SJCRH30 (cell line): ENCODE measurements around the gene MIGA1. TPM values are rescaled to one million over a fixed set of nuclear protein-coding genes. Genes with fewer than 3 reads are reported as not detected.
"Not testable (repeated sequence)": the region's sequence is repeated elsewhere in the genome, so short reads cannot be mapped to it uniquely, and the experiment has no call there.

ENCODE experiments used
- DNase-seq, 2 experiments: peaks; one replicate each; pipeline ENCODE4 v3.0.0-alpha.2; 2015 to 2020
- H3K27ac ChIP-seq: fragments of 250-450 bp; sonication (Bioruptor Pico); 2 replicates; pipeline ENCODE4 v1.5.1; 2020; ENCODE audit warnings: mild to moderate bottlenecking, moderate library complexity
- H3K27me3 ChIP-seq: fragments of 250-450 bp; sonication (Bioruptor Pico); 2 replicates; pipeline ENCODE4 v1.5.1; 2020; ENCODE audit warnings: mild to moderate bottlenecking, moderate library complexity
- H3K36me3 ChIP-seq: fragments of 250-450 bp; sonication (Bioruptor Pico); 2 replicates; pipeline ENCODE4 v1.5.1; 2020; ENCODE audit warnings: mild to moderate bottlenecking, moderate library complexity
- H3K4me1 ChIP-seq: fragments of 250-450 bp; sonication (Bioruptor Pico); 2 replicates; pipeline ENCODE4 v1.5.1; 2020; ENCODE audit warnings: mild to moderate bottlenecking, moderate library complexity
- H3K4me3 ChIP-seq: fragments of 250-450 bp; sonication (Bioruptor Pico); 2 replicates; pipeline ENCODE4 v1.5.1; 2020; ENCODE audit warnings: mild to moderate bottlenecking, moderate library complexity
- H3K9me3 ChIP-seq: fragments of 250-450 bp; sonication (Bioruptor Pico); replicated peaks from 2 replicates; pipeline ENCODE4 v1.5.1; 2020; ENCODE audit warnings: mild to moderate bottlenecking, moderate library complexity
- total RNA-seq: library from RNA; depleted of rRNA; stranded (reverse); fragments of >200 nt; shearing (Covaris generic); gene quantifications from 2 replicates; pipeline ENCODE4 v1.2.3, GENCODE V29; 2014

MIGA1 gene
- total RNA-seq, 1 experiment from 2014 or later, result 8.8 TPM

- Histone ChIP-seq H3K27ac (no peak overlapping the region), H3K27me3 (no peaks in the 10 kb centered on the region), H3K4me1 (peaks cover 11% of the 10 kb centered on the region; the same call in 1 of the 2 replicates), H3K36me3 (peaks cover 13% of the 10 kb centered on the region), H3K4me3 (no peak overlapping the region), H3K9me3 (no peaks in the 10 kb centered on the region)
- DNase-seq, result no peak
Measured at GRCh38 chr1:77891200-77891599, 111.8 kb downstream of the MIGA1 start.

GRCh38 chr1:77899647-77900320, 120.3 kb downstream of the MIGA1 start:
- Histone ChIP-seq H3K27ac (no peak overlapping the region), H3K4me1 (no peaks in the 10 kb centered on the region), H3K9me3 (0 out of 2 replicates have a peak, but pooled peaks cover 4% of the 10 kb centered on the region), H3K27me3 (no peaks in the 10 kb centered on the region), H3K4me3 (no peak overlapping the region), H3K36me3 (peaks cover 6% of the 10 kb centered on the region; the same call in 1 of the 2 replicates)
- DNase-seq, result no peak

GRCh38 chr1:77900687-77901293, 121.3 kb downstream of the MIGA1 start:
- 0 out of 2 replicates have a peak, but pooled peaks cover 4% of the 10 kb centered on the region for H3K9me3 ChIP-seq
- H3K36me3 ChIP-seq, result no peaks in the 10 kb centered on the region
- no peaks in the 10 kb centered on the region for H3K27me3 ChIP-seq
- H3K4me3 ChIP-seq, result no peak overlapping the region
- no peaks in the 10 kb centered on the region for H3K4me1 ChIP-seq
- DNase-seq, result peak; percentile 14 to 57
- no peak overlapping the region for H3K27ac ChIP-seq

- H3K4me3 ChIP-seq, result no peak overlapping the region
- H3K36me3 ChIP-seq, result peaks cover 12% of the 10 kb centered on the region
- H3K9me3 ChIP-seq, result no peaks in the 10 kb centered on the region
- no peaks in the 10 kb centered on the region for H3K4me1 ChIP-seq
- DNase-seq, result no peak
- H3K27ac ChIP-seq, result no peak overlapping the region
- no peaks in the 10 kb centered on the region for H3K27me3 ChIP-seq
Measured at GRCh38 chr1:77905603-77906002, 126.2 kb downstream of the MIGA1 start.

GRCh38 chr1:77906019-77906545, 126.6 kb downstream of the MIGA1 start:
- no peak for DNase-seq
- no peak overlapping the region for H3K4me3 ChIP-seq
- H3K36me3 ChIP-seq, result peaks cover 12% of the 10 kb centered on the region
- H3K27me3 ChIP-seq, result no peaks in the 10 kb centered on the region
- H3K4me1 ChIP-seq, result no peaks in the 10 kb centered on the region
- no peak overlapping the region for H3K27ac ChIP-seq
- no peaks in the 10 kb centered on the region for H3K9me3 ChIP-seq

- H3K27ac ChIP-seq, result no peak overlapping the region
- no peaks in the 10 kb centered on the region for H3K4me1 ChIP-seq
- no peak overlapping the region for H3K4me3 ChIP-seq
- no peaks in the 10 kb centered on the region for H3K9me3 ChIP-seq
- no peak for DNase-seq
- H3K27me3 ChIP-seq, result no peaks in the 10 kb centered on the region
- H3K36me3 ChIP-seq, result peaks cover 12% of the 10 kb centered on the region
Measured at GRCh38 chr1:77906624-77907023, 127.2 kb downstream of the MIGA1 start.

- Histone ChIP-seq H3K4me1 (no peaks in the 10 kb centered on the region), H3K4me3 (no peak overlapping the region), H3K27ac (no peak overlapping the region), H3K27me3 (no peaks in the 10 kb centered on the region), H3K9me3 (no peaks in the 10 kb centered on the region), H3K36me3 (peaks cover 12% of the 10 kb centered on the region)
- DNase-seq, result no peak
Measured at GRCh38 chr1:77910116-77910515, 130.7 kb downstream of the MIGA1 start.

- not testable (repeated sequence) for H3K9me3 ChIP-seq, H3K4me3 ChIP-seq, H3K4me1 ChIP-seq, DNase-seq, H3K27ac ChIP-seq, H3K27me3 ChIP-seq
- H3K36me3 ChIP-seq, result peaks cover 26% of the 10 kb centered on the region
Measured at GRCh38 chr1:77918918-77919317, 139.5 kb downstream of the MIGA1 start.

GRCh38 chr1:77925518-77925917, 146.1 kb downstream of the MIGA1 start:
- Histone ChIP-seq H3K27ac (no peak overlapping the region), H3K36me3 (peaks cover 33% of the 10 kb centered on the region), H3K9me3 (no peaks in the 10 kb centered on the region), H3K4me1 (0 out of 2 replicates have a peak, but pooled peaks cover 3% of the 10 kb centered on the region), H3K27me3 (no peaks in the 10 kb centered on the region), H3K4me3 (no peak overlapping the region)
- no peak for DNase-seq

- H3K27me3 ChIP-seq, result no peaks in the 10 kb centered on the region
- no peak overlapping the region for H3K4me3 ChIP-seq
- peaks cover 37% of the 10 kb centered on the region for H3K36me3 ChIP-seq
- H3K27ac ChIP-seq, result no peak overlapping the region
- DNase-seq, result no peak
- 0 out of 2 replicates have a peak, but pooled peaks cover 3% of the 10 kb centered on the region for H3K4me1 ChIP-seq
- no peaks in the 10 kb centered on the region for H3K9me3 ChIP-seq
Measured at GRCh38 chr1:77925956-77926355, 146.5 kb downstream of the MIGA1 start.

- peaks cover 41% of the 10 kb centered on the region for H3K36me3 ChIP-seq
- H3K27me3 ChIP-seq, result no peaks in the 10 kb centered on the region
- H3K4me3 ChIP-seq, result no peak overlapping the region
- no peak overlapping the region for H3K27ac ChIP-seq
- no peaks in the 10 kb centered on the region for H3K9me3 ChIP-seq
- DNase-seq, result no peak
- 0 out of 2 replicates have a peak, but pooled peaks cover 3% of the 10 kb centered on the region for H3K4me1 ChIP-seq
Measured at GRCh38 chr1:77926561-77927357, 147.3 kb downstream of the MIGA1 start.

GRCh38 chr1:77927414-77927813, 148.0 kb downstream of the MIGA1 start:
- no peaks in the 10 kb centered on the region for H3K27me3 ChIP-seq
- H3K9me3 ChIP-seq, result no peaks in the 10 kb centered on the region
- no peak overlapping the region for H3K4me3 ChIP-seq
- no peak overlapping the region for H3K27ac ChIP-seq
- H3K36me3 ChIP-seq, result peaks cover 45% of the 10 kb centered on the region
- no peak for DNase-seq
- 0 out of 2 replicates have a peak, but pooled peaks cover 3% of the 10 kb centered on the region for H3K4me1 ChIP-seq
